Fibroblast of the aortic adventitia (primary cell): ENCODE data around the gene PCDHA8. TPM values are rescaled to one million over a fixed set of nuclear protein-coding genes. Genes with fewer than 3 reads are reported as not detected.
"Not testable (repeated sequence)": the region's sequence is repeated elsewhere in the genome, so short reads cannot be mapped to it uniquely, and the experiment has no call there.

ENCODE experiments used
- DNase-seq: peaks from one replicate; pipeline ENCODE4 v3.0.0-alpha.2; 2010; ENCODE audit warnings: low read depth
- H3K4me3 ChIP-seq: 2 replicates; pipeline ENCODE4 v1.5.1; 2011; ENCODE audit warnings: low read depth, mild to moderate bottlenecking, control low read depth, low read length, moderate library complexity
- total RNA-seq: library from RNA; depleted of rRNA; stranded (reverse); fragments of >200 nt; gene quantifications from 2 replicates; pipeline ENCODE4 v1.2.3, GENCODE V29; 2012; ENCODE audit warnings: low replicate concordance
- TF ChIP-seq, protein P1 (sequence below): IDR thresholded peaks from 2 replicates; pipeline ENCODE4 v1.5.1; 2011; ENCODE audit warnings: mild to moderate bottlenecking, low read length, control low read depth, inconsistent platforms; ENCODE audit not compliant: insufficient read depth

The PCDHA8 gene
- total RNA-seq, 1 donor: 0.09 TPM

DNA sequence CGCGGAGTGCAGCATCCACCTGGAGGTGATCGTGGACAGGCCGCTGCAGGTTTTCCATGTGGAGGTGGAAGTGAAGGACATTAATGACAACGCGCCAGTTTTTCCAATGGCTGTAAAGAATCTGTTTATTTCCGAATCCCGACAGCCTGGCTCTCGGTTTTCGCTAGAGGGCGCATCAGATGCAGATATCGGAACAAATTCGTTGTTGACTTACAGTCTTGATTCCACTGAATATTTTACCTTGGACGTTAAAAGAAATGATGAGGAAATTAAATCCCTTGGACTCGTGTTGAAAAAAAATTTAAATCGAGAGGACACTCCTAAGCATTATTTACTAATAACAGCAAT is 39.5 kb upstream of the PCDHA8 start:
- no peak for DNase-seq

DNA sequence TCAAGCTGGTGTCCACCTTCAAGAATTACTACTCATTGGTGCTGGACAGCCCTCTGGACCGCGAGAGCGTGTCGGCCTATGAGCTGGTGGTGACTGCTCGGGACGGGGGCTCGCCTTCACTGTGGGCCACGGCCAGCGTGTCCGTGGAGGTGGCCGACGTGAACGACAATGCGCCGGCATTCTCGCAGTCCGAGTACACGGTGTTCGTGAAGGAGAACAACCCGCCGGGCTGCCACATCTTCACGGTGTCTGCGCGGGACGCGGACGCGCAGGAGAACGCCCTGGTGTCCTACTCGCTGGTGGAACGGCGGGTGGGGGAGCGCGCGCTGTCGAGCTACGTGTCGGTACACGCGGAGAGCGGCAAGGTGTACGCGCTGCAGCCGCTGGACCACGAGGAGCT is 38.6 kb upstream of the PCDHA8 start:
- DNase-seq, H3K4me3 ChIP-seq: not testable (repeated sequence)

More for the DNA sequence above, 39.5 kb upstream of the PCDHA8 start:
- TF ChIP-seq, protein P1, sequence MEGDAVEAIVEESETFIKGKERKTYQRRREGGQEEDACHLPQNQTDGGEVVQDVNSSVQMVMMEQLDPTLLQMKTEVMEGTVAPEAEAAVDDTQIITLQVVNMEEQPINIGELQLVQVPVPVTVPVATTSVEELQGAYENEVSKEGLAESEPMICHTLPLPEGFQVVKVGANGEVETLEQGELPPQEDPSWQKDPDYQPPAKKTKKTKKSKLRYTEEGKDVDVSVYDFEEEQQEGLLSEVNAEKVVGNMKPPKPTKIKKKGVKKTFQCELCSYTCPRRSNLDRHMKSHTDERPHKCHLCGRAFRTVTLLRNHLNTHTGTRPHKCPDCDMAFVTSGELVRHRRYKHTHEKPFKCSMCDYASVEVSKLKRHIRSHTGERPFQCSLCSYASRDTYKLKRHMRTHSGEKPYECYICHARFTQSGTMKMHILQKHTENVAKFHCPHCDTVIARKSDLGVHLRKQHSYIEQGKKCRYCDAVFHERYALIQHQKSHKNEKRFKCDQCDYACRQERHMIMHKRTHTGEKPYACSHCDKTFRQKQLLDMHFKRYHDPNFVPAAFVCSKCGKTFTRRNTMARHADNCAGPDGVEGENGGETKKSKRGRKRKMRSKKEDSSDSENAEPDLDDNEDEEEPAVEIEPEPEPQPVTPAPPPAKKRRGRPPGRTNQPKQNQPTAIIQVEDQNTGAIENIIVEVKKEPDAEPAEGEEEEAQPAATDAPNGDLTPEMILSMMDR: peak; percentile 25
- H3K4me3 ChIP-seq: no peak overlapping the region

DNA sequence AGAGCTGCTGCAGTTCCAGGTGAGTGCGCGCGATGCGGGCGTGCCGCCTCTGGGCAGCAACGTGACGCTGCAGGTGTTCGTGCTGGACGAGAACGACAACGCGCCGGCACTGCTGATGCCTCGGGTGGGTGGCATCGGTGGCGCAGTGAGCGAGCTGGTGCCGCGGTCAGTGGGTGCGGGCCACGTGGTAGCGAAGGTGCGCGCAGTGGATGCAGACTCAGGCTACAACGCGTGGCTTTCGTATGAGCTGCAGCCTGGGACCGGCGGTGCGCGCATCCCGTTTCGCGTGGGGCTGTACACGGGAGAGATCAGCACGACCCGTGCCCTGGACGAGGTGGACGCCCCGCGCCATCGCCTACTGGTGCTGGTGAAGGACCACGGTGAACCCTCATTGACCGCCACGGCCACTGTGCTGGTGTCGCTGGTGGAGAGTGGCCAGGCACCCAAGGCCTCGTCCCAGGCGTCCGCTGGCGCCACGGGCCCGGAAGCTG is 38.2 kb upstream of the PCDHA8 start:
- DNase-seq: no peak
- TF ChIP-seq, protein P1: no peak
- no peak overlapping the region for H3K4me3 ChIP-seq

DNA sequence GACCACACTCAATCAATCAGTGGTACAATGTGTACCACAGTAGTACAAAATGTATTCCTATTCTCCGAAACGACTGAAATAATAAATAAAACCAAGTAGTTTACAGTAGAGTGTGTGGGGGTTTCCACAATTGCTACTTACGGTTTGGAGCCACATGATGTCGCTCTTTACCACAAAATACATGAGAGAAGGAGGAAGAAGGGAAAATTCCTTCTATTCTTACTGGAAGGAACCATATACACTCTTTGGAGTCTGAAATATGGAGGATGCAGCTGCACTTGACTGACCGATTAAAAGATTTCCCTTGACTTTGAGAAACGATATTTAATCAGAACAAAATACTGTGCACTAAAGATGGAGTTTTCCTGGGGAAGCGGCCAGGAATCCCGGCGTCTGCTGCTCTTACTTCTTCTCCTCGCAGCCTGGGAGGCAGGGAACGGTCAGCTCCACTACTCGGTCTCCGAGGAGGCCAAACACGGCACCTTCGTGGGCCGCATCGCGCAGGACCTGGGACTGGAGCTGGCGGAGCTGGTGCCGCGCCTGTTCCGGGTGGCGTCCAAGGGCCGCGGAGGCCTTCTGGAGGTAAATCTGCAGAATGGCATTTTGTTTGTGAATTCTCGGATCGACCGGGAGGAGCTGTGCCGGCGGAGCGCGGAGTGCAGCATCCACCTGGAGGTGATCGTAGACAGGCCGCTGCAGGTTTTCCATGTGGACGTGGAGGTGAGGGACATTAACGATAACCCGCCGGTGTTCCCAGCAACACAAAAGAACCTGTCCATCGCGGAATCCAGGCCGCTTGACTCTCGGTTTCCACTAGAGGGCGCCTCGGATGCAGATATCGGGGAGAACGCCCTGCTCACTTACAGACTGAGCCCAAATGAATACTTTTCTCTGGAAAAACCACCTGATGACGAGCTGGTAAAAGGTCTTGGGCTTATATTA is 33.9 kb upstream of the PCDHA8 start, which contains the start of gene PCDHA4:
Gene PCDHA4 (plus strand): TSS at position 235 of the 942 bp plus-strand sequence.
- peak; percentile 16 for DNase-seq
- peak within 1 kb of the TSS; percentile 47 for H3K4me3 ChIP-seq
- TF ChIP-seq, protein P1: peak; percentile 38

DNA sequence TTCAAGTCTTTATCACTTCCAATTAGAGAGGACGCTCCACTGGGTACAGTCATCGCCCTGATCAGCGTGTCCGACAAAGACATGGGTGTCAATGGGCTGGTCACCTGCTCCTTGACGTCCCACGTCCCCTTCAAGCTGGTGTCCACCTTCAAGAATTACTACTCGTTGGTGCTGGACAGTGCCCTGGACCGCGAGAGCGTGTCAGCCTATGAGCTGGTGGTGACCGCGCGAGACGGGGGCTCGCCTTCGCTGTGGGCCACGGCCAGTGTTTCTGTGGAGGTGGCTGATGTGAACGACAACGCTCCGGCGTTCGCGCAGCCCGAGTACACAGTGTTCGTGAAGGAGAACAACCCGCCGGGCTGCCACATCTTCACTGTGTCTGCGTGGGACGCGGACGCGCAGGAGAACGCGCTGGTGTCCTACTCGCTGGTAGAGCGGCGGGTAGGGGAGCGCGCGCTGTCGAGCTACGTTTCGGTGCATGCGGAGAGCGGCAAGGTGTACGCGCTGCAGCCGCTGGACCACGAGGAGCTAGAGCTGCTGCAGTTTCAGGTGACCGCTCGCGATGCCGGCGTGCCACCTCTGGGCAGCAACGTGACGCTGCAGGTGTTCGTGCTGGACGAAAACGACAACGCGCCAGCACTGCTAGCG is 32.6 kb upstream of the PCDHA8 start:
- not testable (repeated sequence) for DNase-seq, H3K4me3 ChIP-seq

DNA sequence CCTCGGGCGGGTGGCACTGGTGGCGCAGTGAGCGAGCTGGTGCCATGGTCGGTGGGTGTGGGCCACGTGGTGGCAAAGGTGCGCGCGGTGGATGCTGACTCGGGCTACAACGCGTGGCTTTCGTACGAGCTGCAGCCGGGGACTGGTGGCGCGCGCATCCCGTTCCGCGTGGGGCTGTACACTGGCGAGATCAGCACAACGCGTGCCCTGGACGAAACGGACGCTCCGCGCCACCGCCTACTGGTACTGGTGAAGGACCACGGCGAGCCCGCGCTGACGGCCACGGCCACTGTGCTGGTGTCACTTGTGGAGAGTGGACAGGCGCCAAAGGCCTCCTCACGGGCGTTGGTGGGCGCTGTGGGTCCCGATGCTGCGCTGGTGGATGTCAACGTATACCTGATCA is 32.1 kb upstream of the PCDHA8 start:
- H3K4me3 ChIP-seq: no peak overlapping the region
- no peak for DNase-seq
- TF ChIP-seq, protein P1: no peak

DNA sequence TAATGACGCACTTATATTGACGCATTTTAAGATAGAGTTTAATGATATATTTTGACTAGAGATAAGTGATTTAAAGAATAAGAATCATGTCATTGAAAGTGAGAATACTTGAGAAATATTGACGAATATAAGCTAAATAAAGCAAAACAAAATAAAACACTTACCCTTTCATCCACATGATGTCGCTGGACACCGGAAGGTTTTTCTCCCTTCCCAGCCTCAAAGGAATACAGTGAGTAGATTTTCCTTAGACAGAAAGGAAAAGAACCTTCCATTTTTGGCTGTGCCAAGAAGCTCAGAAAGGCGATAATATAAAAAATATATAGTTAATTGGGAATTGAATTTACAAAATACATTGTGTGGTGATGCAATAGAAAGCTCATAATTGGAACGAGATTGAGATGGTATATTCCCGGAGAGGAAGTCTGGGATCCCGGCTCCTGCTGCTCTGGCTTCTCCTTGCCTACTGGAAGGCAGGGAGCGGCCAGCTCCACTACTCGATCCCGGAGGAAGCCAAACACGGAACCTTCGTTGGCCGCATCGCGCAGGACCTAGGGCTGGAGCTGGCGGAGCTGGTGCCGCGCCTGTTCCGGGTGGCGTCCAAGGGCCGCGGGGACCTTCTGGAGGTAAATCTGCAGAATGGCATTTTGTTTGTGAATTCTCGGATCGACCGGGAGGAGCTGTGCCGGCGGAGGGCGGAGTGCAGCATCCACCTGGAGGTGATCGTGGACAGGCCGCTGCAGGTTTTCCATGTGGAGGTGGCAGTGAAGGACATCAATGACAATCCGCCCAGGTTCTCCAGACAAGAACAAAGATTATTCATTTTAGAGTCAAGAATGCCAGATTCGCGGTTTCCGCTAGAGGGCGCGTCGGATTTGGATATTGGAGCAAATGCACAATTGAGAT is 19.4 kb upstream of the PCDHA8 start, which contains the start of gene PCDHA5:
Gene PCDHA5 (plus strand): TSS at position 239 of the 906 bp plus-strand sequence.
- no peak within 1 kb of the TSS for H3K4me3 ChIP-seq
- TF ChIP-seq, protein P1: peak; percentile 33
- no peak for DNase-seq
